Calu3 (cell line): ENCODE measurements around the gene FIG4. TPM values are rescaled to one million over a fixed set of nuclear protein-coding genes. Genes with fewer than 3 reads are reported as not detected.

ENCODE experiments used
- BruUV-seq: library from RNA; stranded (reverse); fragments of 400-500 nt; replicated peaks from 2 replicates; lab custom pipeline; 2021; lab: Mats Ljungman, UMichigan
- CTCF ChIA-PET: fragments of 300-600 bp; sonication (Branson Sonifier 250); formaldehyde crosslinking; loops from one replicate; lab custom pipeline; 2022; ENCODE audit warnings: antibody characterized with exemption; lab: Charles Lee
- DNase-seq: peaks from one replicate; pipeline ENCODE4 v3.0.0; 2022
- H3K27ac Mint-ChIP-seq: one replicate; pipeline ENCODE4 v1.8.0; 2022; ENCODE audit warnings: mixed read lengths; ENCODE audit not compliant: unreplicated experiment
- H3K27me3 Mint-ChIP-seq: one replicate; pipeline ENCODE4 v1.8.0; 2022; ENCODE audit warnings: mixed read lengths; ENCODE audit not compliant: unreplicated experiment
- H3K36me3 Mint-ChIP-seq: one replicate; pipeline ENCODE4 v1.8.0; 2022; ENCODE audit warnings: mild to moderate bottlenecking, moderate library complexity, mixed read lengths; ENCODE audit not compliant: insufficient read depth, unreplicated experiment
- H3K4me1 Mint-ChIP-seq: one replicate; pipeline ENCODE4 v1.8.0; 2022; ENCODE audit warnings: mild to moderate bottlenecking, low read depth, mixed read lengths; ENCODE audit not compliant: unreplicated experiment
- H3K4me3 Mint-ChIP-seq: one replicate; pipeline ENCODE4 v1.8.0; 2022; ENCODE audit warnings: mild to moderate bottlenecking, low read depth, moderate library complexity, mixed read lengths; ENCODE audit not compliant: unreplicated experiment
- H3K9me3 Mint-ChIP-seq: one replicate; pipeline ENCODE4 v1.8.0; 2022; ENCODE audit warnings: low read depth, mixed read lengths; ENCODE audit not compliant: unreplicated experiment
- CTCF ChIP-seq: fragments of 200-600 bp; IDR thresholded peaks from one replicate; pipeline ENCODE4 v1.8.0; 2022; ENCODE audit warnings: antibody characterized with exemption; ENCODE audit not compliant: unreplicated experiment
- intact Hi-C: fragments of 100-400 bp; cut with micrococcal nuclease; formaldehyde crosslinking; loops from one replicate; pipeline ENCODE4 v1.10.0; 2022; ENCODE audit not compliant: unreplicated experiment
- total RNA-seq: library from RNA; stranded (reverse); gene quantifications from 2 replicates; pipeline ENCODE4 v1.2.3, GENCODE V29; 2022

FIG4 gene
- total RNA-seq, 1 experiment from 2014 or later = 14.7 TPM

GRCh38 chr6:109660526-109661320 is 30.4 kb upstream of the FIG4 start:
- BruUV-seq = no TSS peak
- intact Hi-C loops = loop anchor here (5.0 kb wide), 1 partner anchor 48 kb away; no protein-coding TSS in a partner anchor
- Mint-ChIP-seq H3K4me1 (no peaks in the 10 kb centered on the region), H3K27me3 (no peaks in the 10 kb centered on the region), H3K4me3 (no peak overlapping the region), H3K27ac (no peak overlapping the region), H3K9me3 (no peaks in the 10 kb centered on the region), H3K36me3 (no peaks in the 10 kb centered on the region)
- DNase-seq = no peak
- TF ChIP-seq CTCF = no peak
- CTCF ChIA-PET = no interaction called here

- no TSS peak for BruUV-seq
- Mint-ChIP-seq H3K36me3 (no peaks in the 10 kb centered on the region), H3K4me1 (no peaks in the 10 kb centered on the region), H3K9me3 (no peaks in the 10 kb centered on the region), H3K4me3 (no peak overlapping the region), H3K27me3 (no peaks in the 10 kb centered on the region), H3K27ac (no peak overlapping the region)
- DNase-seq = no peak
- intact Hi-C loops = loop anchor here (5.0 kb wide), 1 partner anchor 50 kb away; no protein-coding TSS in a partner anchor
- TF ChIP-seq CTCF = no peak
- CTCF ChIA-PET = interaction anchor here (0.6 kb wide), 1 partner anchor 127 kb away, joined by 4 read pairs; no protein-coding TSS in a partner anchor
Observed at GRCh38 chr6:109662192-109662591, 28.9 kb upstream of the FIG4 start.

GRCh38 chr6:109669811-109670210 is 21.3 kb upstream of the FIG4 start:
- Mint-ChIP-seq H3K4me3 (no peak overlapping the region), H3K27ac (no peak overlapping the region), H3K36me3 (no peaks in the 10 kb centered on the region), H3K9me3 (no peaks in the 10 kb centered on the region), H3K4me1 (no peaks in the 10 kb centered on the region), H3K27me3 (no peaks in the 10 kb centered on the region)
- no TSS peak for BruUV-seq
- TF ChIP-seq CTCF = no peak
- intact Hi-C loops = no loop called here
- CTCF ChIA-PET = no interaction called here
- DNase-seq = no peak

GRCh38 chr6:109671733-109672132 is 19.4 kb upstream of the FIG4 start:
- Mint-ChIP-seq H3K9me3 (no peaks in the 10 kb centered on the region), H3K27me3 (no peaks in the 10 kb centered on the region), H3K4me3 (no peak overlapping the region), H3K27ac (no peak overlapping the region), H3K36me3 (no peaks in the 10 kb centered on the region), H3K4me1 (no peaks in the 10 kb centered on the region)
- no peak for DNase-seq
- no TSS peak for BruUV-seq
- CTCF ChIA-PET = no interaction called here
- no peak for TF ChIP-seq CTCF
- intact Hi-C loops = no loop called here
